Stimulated activated CD4-positive, alpha-beta T cell treated with anti-CD3 and anti-CD28 coated beads, Interleukin-4, amount 100 ng/mL, for 4 hours (primary cell): ENCODE measurements around the gene C3orf20.
"Not testable (repeated sequence)": the region's sequence is repeated elsewhere in the genome, so short reads cannot be mapped to it uniquely, and the experiment has no call there.

ENCODE experiments used
- DNase-seq, 2 experiments: peaks; one replicate each; pipeline ENCODE4 v3.0.0-alpha.2; 2020

Gene C3orf20

GRCh38 chr3:14801668-14802380 is 126.9 kb downstream of the C3orf20 start:
- no peak for DNase-seq

GRCh38 chr3:14802381-14802731 is 127.4 kb downstream of the C3orf20 start:
- no peak for DNase-seq

- no peak for DNase-seq
These were observed 128.4 kb downstream of the C3orf20 start for GRCh38 chr3:14803101-14803980.

- no peak for DNase-seq
These were observed 129.3 kb downstream of the C3orf20 start for GRCh38 chr3:14803981-14804834.

- no peak for DNase-seq
These were observed 130.2 kb downstream of the C3orf20 start for GRCh38 chr3:14804835-14805780.

- no peak for DNase-seq
These were observed 131.1 kb downstream of the C3orf20 start for GRCh38 chr3:14805961-14806537.

- DNase-seq: no peak
These were observed 131.8 kb downstream of the C3orf20 start for GRCh38 chr3:14806641-14807263.

- DNase-seq: no peak
These were observed 133.1 kb downstream of the C3orf20 start for GRCh38 chr3:14808025-14808424.

- no peak for DNase-seq
These were observed 133.7 kb downstream of the C3orf20 start for GRCh38 chr3:14808502-14809266.

GRCh38 chr3:14809611-14810010 is 134.7 kb downstream of the C3orf20 start:
- DNase-seq: not testable (repeated sequence)

GRCh38 chr3:14810070-14810791 is 135.3 kb downstream of the C3orf20 start:
- no peak for DNase-seq

GRCh38 chr3:14810801-14811661 is 136.1 kb downstream of the C3orf20 start:
- no peak for DNase-seq

GRCh38 chr3:14811684-14812083 is 136.7 kb downstream of the C3orf20 start:
- no peak for DNase-seq

GRCh38 chr3:14812196-14812790 is 137.4 kb downstream of the C3orf20 start:
- no peak for DNase-seq

GRCh38 chr3:14814411-14814871 is 139.5 kb downstream of the C3orf20 start:
- no peak for DNase-seq

- DNase-seq: no peak
These were observed 141.4 kb downstream of the C3orf20 start for GRCh38 chr3:14816359-14816758.

- no peak for DNase-seq
These were observed 144.0 kb downstream of the C3orf20 start, which contains the start of gene FGD5 for GRCh38 chr3:14818804-14819500. TSS of gene FGD5 (plus strand) at chr3:14818962. CDS start at chr3:14819072, 110 bp downstream.
